Measurements from ENCODE around the gene NPAP1. TPM values are rescaled to one million over a fixed set of nuclear protein-coding genes. Genes with fewer than 3 reads are reported as not detected.
"Not testable (repeated sequence)": the region's sequence is repeated elsewhere in the genome, so short reads cannot be mapped to it uniquely, and the experiment has no call there.

The NPAP1 gene
- not detected for total RNA-seq
- total RNA-seq (2013) = not detected

GRCh38 chr15:24675332-24676144 lies at the start of gene NPAP1:
TSS of gene NPAP1 (plus strand) at chr15:24675775. CDS start at chr15:24675868, 93 bp downstream.
- DNase-seq (no peak), ATAC-seq (no peak)
- Mint-ChIP-seq H3K27ac (no peak within 1 kb of the TSS), H3K36me3 (peaks cover 7% of the 10 kb centered on the region), H3K9me3 (peaks cover 11 to 15% of the 10 kb centered on the region in 2 donors), H3K27me3 (ENCODE audit: low read depth in 2 of 2) (no peaks in the 10 kb centered on the region), H3K4me1 (no peaks in the 10 kb centered on the region), H3K4me3 (no peak within 1 kb of the TSS)
- H3K27ac ChIP-seq (ENCODE audit: low read length) = no peak within 1 kb of the TSS
- no peaks in the 10 kb centered on the region for H3K27me3 ChIP-seq (ENCODE audit: control insufficient read depth, insufficient read depth, low read length)
- H3K9me3 ChIP-seq (ENCODE audit: control insufficient read depth, insufficient read depth, low read length) = peaks cover 20% of the 10 kb centered on the region
- no peaks in the 10 kb centered on the region for H3K36me3 ChIP-seq (ENCODE audit: control insufficient read depth, insufficient read depth, low read length)
- H3K4me3 ChIP-seq (ENCODE audit: low read length) = no peak within 1 kb of the TSS
- no peak for TF ChIP-seq CTCF (IDR thresholded peaks at IDR 0.05)
- H3K4me1 ChIP-seq (ENCODE audit: control insufficient read depth, insufficient read depth, low read length) = no peaks in the 10 kb centered on the region
- intact Hi-C loops (cut with micrococcal nuclease) = no loop called here
- WGBS (ENCODE audit: insufficient coverage) = 92% methylated on average over 62 of the region's 62 CpGs

GRCh38 chr15:24627443-24627842 lies 48.1 kb upstream of the NPAP1 start:
- H3K27ac ChIP-seq (ENCODE audit: low read length) = no peak overlapping the region
- intact Hi-C loops (cut with micrococcal nuclease) = no loop called here
- Mint-ChIP-seq H3K27me3 (ENCODE audit: low read depth in 2 of 2) (no peaks in the 10 kb centered on the region), H3K4me1 (no peaks in the 10 kb centered on the region), H3K4me3 (no peak overlapping the region), H3K27ac (no peak overlapping the region), H3K9me3 (peaks cover 13 to 25% of the 10 kb centered on the region in 2 donors), H3K36me3 (peaks cover 6% of the 10 kb centered on the region)
- no peaks in the 10 kb centered on the region for H3K27me3 ChIP-seq (ENCODE audit: control insufficient read depth, insufficient read depth, low read length)
- H3K4me3 ChIP-seq (ENCODE audit: low read length) = no peak overlapping the region
- no peaks in the 10 kb centered on the region for H3K36me3 ChIP-seq (ENCODE audit: control insufficient read depth, insufficient read depth, low read length)
- TF ChIP-seq CTCF (IDR thresholded peaks at IDR 0.05) = no peak
- no peaks in the 10 kb centered on the region for H3K4me1 ChIP-seq (ENCODE audit: control insufficient read depth, insufficient read depth, low read length)
- H3K9me3 ChIP-seq (ENCODE audit: control insufficient read depth, insufficient read depth, low read length) = peaks cover 14% of the 10 kb centered on the region
- ATAC-seq = no peak
- 57% methylated on average over 3 of the region's 3 CpGs for WGBS (ENCODE audit: insufficient coverage)
- DNase-seq = no peak

GRCh38 chr15:24633082-24633481 lies 42.5 kb upstream of the NPAP1 start:
- no peak for ATAC-seq
- Histone ChIP-seq H3K9me3 (ENCODE audit: control insufficient read depth, insufficient read depth, low read length) (peaks cover 5% of the 10 kb centered on the region), H3K27ac (ENCODE audit: low read length) (no peak overlapping the region), H3K4me3 (ENCODE audit: low read length) (no peak overlapping the region), H3K27me3 (ENCODE audit: control insufficient read depth, insufficient read depth, low read length) (no peaks in the 10 kb centered on the region), H3K36me3 (ENCODE audit: control insufficient read depth, insufficient read depth, low read length) (no peaks in the 10 kb centered on the region), H3K4me1 (ENCODE audit: control insufficient read depth, insufficient read depth, low read length) (no peaks in the 10 kb centered on the region)
- Mint-ChIP-seq H3K4me3 (no peak overlapping the region), H3K27ac (no peak overlapping the region), H3K4me1 (no peaks in the 10 kb centered on the region), H3K27me3 (ENCODE audit: low read depth in 2 of 2) (no peaks in the 10 kb centered on the region), H3K36me3 (peaks cover 14% of the 10 kb centered on the region), H3K9me3 (peaks cover 10 to 22% of the 10 kb centered on the region in 2 donors)
- 90% methylated on average over 4 of the region's 4 CpGs for WGBS (ENCODE audit: insufficient coverage)
- no peak for DNase-seq
- intact Hi-C loops (cut with micrococcal nuclease) = no loop called here
- TF ChIP-seq CTCF (IDR thresholded peaks at IDR 0.05) = no peak

GRCh38 chr15:24639412-24639811 lies 36.2 kb upstream of the NPAP1 start:
- H3K4me1 Mint-ChIP-seq; H3K27me3 Mint-ChIP-seq (ENCODE audit: low read depth in 2 of 2); H3K4me3 ChIP-seq (ENCODE audit: low read length); ATAC-seq; DNase-seq; H3K27ac Mint-ChIP-seq; H3K27me3 ChIP-seq (ENCODE audit: control insufficient read depth, insufficient read depth, low read length); H3K27ac ChIP-seq (ENCODE audit: low read length); H3K4me3 Mint-ChIP-seq; intact Hi-C loops (cut with micrococcal nuclease); H3K4me1 ChIP-seq (ENCODE audit: control insufficient read depth, insufficient read depth, low read length); H3K36me3 ChIP-seq (ENCODE audit: control insufficient read depth, insufficient read depth, low read length); H3K9me3 ChIP-seq (ENCODE audit: control insufficient read depth, insufficient read depth, low read length): not testable (repeated sequence)
- H3K9me3 Mint-ChIP-seq = peaks cover 20 to 21% of the 10 kb centered on the region in 2 donors
- peaks cover 14% of the 10 kb centered on the region for H3K36me3 Mint-ChIP-seq
- WGBS (ENCODE audit: insufficient coverage) = 87% methylated on average over 11 of the region's 11 CpGs
